HG02885 (cell line): Measurements from ENCODE around the gene SIAH3.

Experiments
- ATAC-seq: cut with Tn5 transposase; IDR thresholded peaks from one replicate; pipeline ENCODE4 v1.9.1; 2021; ENCODE audit warnings: mild to moderate bottlenecking; ENCODE audit not compliant: unreplicated experiment, poor library complexity

The SIAH3 gene

GRCh38 chr13:45825387-45825650, 26.2 kb downstream of the SIAH3 start:
- no peak for ATAC-seq

- ATAC-seq: no peak
These were observed 28.0 kb downstream of the SIAH3 start for GRCh38 chr13:45823583-45823982.

- ATAC-seq: no peak
These were observed 29.7 kb downstream of the SIAH3 start for GRCh38 chr13:45821811-45822210.

GRCh38 chr13:45820106-45820838, 31.3 kb downstream of the SIAH3 start:
- ATAC-seq: no peak

DNA sequence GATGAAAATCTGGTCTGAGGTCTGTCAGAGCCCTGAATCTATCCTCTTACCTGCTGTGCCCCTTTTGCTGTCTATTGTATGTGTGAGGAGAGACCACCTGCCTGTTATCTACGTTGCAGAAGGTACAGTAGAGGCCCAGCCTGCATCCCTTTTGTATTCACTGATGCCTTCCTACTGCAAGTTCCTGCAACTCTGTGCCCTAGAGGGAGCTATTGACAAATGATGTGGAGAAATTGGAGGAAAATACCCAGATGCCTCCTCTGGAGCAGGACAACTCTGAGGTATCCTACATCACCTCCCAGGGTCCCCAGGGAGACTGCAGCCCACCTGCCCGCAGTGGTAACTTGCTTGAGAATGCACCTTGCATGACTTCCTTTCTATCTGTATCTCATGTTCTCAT, 33.7 kb downstream of the SIAH3 start:
- no peak for ATAC-seq

GRCh38 chr13:45816427-45816826, 35.1 kb downstream of the SIAH3 start:
- ATAC-seq: no peak

DNA sequence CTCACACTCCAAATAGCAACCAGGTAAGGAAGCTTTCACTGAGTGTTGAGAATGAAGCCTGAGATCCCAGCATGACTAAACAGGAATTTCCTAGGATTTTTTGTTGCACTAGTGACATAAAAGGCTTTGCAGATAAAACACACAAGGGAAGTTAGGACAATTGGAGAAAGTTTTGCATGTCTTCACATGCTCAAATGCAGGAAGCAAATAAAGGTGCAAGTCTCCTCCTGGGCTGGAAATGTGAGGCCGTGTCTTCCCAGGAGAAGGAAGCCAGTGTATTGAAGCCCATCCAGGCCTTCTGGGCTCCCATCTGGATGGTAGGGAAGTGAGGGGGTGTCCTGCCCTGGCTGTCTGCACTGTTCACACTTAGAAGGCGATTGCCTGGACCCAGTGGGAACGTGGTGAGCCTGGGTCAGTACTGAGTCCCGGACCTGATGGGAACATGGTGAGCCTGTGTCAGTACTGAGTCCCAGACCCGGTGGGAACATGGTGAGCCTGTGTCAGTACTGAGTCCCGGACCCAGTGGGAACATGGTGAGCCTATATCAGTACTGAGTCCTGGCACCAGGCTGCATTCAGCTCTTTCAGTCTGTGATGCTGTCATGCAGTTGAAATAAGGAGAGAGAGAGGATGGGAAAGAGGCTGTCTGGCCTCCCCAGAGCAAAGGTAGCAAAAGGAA, 38.7 kb downstream of the SIAH3 start:
- ATAC-seq: no peak

DNA sequence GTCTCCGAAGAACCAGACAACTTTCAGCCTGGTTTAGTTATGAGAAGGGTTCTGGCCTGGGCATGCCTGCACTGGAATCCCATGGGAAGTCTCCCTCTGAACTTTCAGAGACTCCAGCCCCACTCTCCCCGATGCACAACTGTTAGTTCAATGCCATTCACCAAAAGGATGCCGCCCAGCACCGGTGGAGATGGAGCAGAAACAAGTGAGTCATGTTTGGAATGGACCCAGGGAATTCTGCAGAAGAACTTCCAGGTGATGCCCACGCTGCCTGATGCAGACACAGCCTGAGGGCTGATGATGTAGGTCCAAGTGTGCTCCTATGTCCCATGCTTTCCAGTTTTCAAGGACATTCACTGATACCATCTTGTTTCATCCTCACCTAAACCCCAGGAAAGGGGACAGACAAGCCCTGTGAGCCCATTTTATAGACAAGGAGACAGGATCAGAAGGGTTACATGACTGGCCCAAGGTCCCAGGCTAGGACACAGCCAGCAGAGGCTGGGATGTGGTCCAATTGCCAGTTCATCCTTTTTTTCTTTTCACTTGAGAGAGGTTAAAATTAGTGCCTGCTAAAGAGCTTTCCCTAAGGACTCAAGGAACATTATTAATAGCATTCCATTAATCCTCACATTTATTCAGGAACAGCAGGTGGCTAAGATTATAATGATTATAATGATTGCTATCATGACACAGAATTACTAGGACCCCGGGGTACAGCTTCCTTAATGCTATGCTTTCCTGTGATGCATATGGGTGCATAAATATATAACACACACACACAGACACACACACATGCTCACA, 39.5 kb downstream of the SIAH3 start:
- ATAC-seq: no peak

DNA sequence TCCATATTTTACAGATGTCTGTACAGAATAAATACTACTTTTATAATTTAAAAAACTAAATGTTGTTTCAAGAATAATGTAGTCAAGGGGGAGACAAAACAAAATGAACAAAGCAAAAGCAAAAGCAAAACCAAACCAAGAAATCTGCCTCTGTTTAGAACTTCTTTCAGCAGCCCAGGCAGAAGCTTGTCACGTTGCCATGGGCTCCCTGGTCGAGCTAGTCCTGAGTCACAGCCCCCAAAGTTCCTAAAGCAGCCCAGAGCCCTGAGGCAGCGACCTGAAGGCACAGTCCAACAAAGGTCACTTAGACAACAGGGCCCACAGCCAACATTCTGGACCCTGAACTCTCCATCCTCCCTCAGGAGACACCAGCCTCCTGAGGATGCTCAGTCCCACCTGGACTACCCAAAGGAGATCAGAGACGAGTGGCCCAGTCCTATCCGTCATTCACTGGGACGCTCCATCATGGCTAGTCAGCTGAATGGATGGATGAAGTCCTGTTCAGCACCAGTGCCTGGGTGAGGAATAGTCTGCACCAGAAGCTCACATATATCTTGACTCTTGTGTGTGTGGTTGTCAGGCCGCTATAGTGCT, 41.7 kb downstream of the SIAH3 start:
- no peak for ATAC-seq

DNA sequence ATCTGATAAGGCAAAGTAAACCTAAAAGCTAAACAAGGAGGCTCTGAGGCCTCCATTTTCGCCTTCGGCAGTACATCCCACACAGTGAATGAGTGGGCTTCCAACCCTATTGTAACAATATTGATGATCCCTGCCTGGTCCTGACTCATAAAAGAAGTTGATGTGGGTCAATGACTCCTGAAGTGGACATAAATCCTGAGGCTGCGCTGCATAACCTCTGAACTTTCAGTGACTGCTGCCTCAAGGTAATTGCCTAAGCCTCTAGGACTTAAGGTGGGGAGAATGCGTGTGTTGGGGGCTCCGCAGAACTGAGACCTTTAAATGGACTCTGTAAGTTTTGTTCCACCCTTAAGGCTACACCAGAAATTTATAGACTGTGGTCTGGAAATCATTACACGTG, 42.6 kb downstream of the SIAH3 start:
- no peak for ATAC-seq

DNA sequence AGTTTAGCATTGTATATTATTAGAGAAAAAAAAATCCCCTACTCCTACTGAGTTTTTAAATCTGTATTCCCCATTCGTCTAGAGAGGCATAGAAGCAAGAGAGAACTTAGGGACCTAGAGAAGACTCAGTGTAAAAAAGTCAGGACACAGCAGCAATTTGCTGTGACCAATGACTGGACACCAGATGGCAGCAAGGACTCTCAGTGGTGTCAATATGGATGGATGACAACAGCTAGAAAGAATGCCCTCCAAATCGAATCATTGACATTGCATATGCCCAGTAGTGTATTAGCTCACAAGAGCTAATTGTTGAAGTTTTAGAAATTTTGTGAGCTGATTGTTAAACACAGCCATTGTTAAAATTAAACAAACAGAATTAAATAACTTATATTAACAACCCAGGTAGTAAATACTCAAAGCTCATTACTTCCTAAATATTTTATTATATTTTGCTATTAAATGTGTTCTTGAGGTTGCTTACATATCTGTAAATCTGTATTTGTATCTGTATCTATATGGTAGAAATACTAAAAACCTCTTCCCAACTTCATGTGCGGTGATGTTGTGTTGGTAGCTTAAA, 43.9 kb downstream of the SIAH3 start:
- ATAC-seq: peak; percentile 57

GRCh38 chr13:45800485-45800884, 51.1 kb downstream of the SIAH3 start:
- ATAC-seq: no peak

DNA sequence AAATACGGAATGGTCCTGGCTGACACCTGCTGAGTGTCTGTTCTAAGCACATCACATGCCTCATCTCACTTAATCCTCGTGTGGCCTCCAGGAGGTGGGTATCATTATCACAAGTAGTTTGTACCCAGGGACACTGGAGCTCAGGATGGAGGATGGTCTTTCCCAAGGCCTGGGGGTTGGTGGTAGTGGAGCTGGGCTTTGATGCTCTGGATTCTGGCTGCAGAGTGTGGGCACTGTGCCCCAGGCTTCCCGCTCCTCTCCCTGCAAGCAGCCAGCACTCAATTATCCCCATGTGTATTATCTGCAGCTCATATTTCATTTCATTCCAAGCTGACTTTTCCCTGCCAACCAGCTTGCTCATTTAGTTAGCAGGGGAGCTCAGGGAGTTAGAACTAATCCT, 52.1 kb downstream of the SIAH3 start:
- ATAC-seq: no peak

DNA sequence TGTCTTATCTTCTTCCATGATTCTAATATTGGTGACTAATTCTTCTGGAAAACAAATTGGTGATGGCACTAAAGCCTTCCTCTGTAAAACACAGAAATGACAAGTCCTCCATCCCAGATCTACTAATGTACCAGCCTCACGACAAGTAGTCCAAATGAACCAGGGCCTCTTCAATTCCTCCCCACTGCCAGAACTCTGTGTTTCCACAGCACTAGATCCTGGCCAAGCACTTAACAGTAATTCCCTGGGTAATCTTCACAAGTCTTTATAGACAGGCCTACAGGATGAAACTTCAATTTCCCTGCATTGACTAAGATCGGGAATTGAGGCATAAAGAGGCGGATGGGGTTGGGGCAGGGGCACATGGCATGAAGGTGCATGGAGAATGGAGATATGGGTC, 52.7 kb downstream of the SIAH3 start:
- ATAC-seq: no peak

DNA sequence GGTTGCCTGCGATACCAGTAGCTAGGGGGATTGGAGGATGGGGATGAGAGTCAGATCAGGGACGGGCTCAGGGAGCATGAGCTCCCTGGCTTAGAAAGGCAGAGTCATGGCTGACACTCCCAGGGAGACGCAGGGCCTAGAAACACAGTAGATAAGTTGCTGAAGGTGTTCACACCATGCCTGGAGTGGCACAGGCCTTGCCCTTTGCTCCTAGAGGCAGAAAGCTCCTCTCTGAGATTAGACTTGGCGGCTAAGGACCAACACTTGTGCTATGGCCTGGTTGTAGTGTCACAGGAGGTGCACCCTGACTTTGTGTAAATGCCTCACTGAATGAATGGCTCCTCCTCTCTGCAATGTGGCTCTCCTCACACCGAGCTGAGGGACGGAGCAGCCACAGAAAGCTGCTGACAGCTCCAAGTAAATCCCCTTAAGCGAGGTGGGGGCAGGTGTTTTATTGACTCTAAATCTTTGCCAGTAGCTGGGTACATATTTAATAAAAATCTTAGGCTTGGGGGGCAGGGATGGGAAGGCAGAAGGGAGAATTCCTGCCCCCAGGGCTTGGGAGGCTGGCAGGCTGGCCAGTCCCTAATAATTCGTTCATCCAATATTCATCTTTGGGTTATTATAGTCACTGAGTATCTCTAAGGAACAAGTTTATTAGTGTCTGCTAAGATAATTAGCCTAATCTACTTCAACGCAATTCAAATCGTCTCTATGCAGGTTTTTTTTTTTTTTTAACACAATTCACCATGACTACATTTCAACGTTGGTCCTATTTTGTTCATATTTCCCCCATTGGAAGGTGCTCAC, 54.9 kb downstream of the SIAH3 start:
- no peak for ATAC-seq

DNA sequence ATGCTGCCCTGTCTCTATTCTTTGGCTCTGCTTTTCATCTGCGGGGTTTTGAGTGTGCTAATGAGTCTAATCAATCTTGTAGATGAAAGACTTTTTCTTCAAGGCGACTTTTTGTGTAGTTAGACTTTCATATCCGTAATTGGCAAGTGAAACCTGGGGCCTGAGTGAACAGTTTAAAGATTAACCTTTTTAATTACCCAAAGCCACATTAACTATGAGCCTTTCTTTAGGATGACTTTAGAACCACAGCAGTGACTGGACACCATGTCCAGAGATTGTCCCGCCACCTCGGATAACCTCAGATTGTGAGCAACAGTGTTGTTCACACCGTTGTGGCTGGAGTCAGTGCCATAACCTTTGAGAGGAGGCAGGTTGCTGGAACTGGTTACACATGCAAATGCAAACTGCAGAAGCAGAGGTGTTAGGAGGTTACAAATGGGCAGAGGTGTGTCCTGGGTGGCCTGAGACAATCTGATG, 58.7 kb downstream of the SIAH3 start:
- no peak for ATAC-seq

DNA sequence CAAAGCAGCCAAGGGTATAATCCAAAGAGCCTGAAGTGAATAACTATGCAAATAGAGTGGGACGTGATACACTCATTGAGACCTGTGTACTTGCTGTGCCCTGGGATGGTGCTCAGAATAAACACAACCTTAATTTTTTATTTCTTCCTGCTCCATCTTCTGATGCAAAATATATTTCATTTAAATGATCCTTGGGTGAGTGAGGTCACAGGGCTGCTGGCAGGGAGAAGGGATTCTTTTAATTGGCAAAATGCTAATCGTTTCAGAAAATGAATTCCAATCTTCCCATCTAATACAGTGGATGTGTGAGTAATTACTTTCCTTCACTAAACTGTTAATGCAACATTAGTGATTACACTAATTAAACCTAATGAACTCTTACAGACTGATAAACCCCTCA, 63.5 kb downstream of the SIAH3 start:
- no peak for ATAC-seq

DNA sequence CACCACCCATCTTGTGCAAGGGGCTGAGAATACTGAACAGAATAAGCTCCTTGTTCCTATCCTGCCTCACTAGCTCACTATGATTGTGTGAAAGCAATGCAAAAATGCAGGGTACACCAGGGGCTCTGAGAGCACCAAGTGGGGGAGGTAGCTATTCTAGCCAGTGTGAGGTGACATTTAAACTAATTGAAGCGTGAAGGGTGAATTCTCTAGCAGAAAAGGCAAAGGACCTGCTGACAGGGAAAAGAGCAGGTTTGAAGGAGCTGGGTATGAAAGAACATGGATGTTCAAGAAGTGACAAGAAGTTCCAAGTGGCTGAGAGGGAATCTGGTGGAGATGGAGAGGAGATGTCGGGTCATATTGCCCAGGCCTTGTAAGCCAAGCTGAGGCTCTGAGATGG, 64.2 kb downstream of the SIAH3 start:
- no peak for ATAC-seq

- no peak for ATAC-seq
These were observed 65.1 kb downstream of the SIAH3 start for GRCh38 chr13:45786293-45786920.
